ENCODE measurements around the gene MED12L.

DNA sequence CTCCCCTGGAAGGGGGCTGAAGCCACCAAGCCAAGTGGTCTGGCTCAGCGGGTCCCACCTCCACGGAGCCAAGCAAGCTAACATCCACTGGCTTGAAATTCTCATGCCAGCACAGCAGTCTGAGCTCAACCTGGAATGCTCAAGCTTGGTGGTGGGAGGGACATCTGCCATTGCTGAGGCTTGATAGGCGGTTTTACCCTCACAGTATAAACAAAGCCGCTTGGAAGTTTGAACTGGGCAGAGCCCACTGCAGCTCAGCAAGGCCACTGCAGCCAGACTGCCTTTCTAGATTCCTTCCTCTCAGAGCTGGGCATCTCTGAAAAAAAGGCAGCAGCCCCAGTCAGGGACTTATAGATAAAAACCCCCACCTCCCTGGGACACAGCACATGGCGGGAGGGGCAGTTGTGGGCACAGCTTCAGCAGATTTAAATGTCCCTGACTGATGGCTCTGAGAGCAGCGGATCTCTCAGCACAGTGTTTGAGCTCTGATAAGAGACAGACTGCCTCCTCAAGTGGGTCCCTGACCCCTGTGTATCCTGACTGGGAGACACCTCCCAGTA, 398.6 kb downstream of the MED12L start:
- TF ChIP-seq, protein P1, sequence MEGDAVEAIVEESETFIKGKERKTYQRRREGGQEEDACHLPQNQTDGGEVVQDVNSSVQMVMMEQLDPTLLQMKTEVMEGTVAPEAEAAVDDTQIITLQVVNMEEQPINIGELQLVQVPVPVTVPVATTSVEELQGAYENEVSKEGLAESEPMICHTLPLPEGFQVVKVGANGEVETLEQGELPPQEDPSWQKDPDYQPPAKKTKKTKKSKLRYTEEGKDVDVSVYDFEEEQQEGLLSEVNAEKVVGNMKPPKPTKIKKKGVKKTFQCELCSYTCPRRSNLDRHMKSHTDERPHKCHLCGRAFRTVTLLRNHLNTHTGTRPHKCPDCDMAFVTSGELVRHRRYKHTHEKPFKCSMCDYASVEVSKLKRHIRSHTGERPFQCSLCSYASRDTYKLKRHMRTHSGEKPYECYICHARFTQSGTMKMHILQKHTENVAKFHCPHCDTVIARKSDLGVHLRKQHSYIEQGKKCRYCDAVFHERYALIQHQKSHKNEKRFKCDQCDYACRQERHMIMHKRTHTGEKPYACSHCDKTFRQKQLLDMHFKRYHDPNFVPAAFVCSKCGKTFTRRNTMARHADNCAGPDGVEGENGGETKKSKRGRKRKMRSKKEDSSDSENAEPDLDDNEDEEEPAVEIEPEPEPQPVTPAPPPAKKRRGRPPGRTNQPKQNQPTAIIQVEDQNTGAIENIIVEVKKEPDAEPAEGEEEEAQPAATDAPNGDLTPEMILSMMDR (IDR thresholded peaks at IDR 0.05; ENCODE audit: low read depth, low read length): no peak
- no peak for TF ChIP-seq POLR2A (IDR thresholded peaks at IDR 0.05; ENCODE audit: extremely low read depth, insufficient read length)
- TF ChIP-seq, protein P2, sequence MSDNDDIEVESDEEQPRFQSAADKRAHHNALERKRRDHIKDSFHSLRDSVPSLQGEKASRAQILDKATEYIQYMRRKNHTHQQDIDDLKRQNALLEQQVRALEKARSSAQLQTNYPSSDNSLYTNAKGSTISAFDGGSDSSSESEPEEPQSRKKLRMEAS (IDR thresholded peaks at IDR 0.05; ENCODE audit: low read depth, low read length): no peak
- TF ChIP-seq MYC (IDR thresholded peaks at IDR 0.05; ENCODE audit: low read depth, low read length): no peak

Measured in NB4 (cell line).